Activated CD4-positive, alpha-beta memory T cell treated with anti-CD3 and anti-CD28 coated beads, Interleukin-2, amount 10 ng/mL, durations not matched to agents 7 days and 5 days (primary cell): ENCODE data around the gene DSG1. TPM values are rescaled to one million over a fixed set of nuclear protein-coding genes. Genes with fewer than 3 reads are reported as not detected.

Experiments
- CTCF ChIA-PET: fragments of 350-600 bp; sonication (Branson Sonifier 250); formaldehyde crosslinking; loops from one replicate; lab custom pipeline; 2021; ENCODE audit warnings: antibody characterized with exemption, inconsistent platforms; lab: Charles Lee
- POLR2A ChIA-PET: fragments of 350-600 bp; sonication (Branson Sonifier 250); formaldehyde crosslinking; loops from one replicate; lab custom pipeline; 2021; ENCODE audit warnings: antibody characterized with exemption; lab: Charles Lee
- DNase-seq: peaks from one replicate; pipeline ENCODE4 v3.0.0-alpha.2; 2020
- H3K27ac Mint-ChIP-seq: one replicate; pipeline ENCODE4 v1.8.0; 2021; ENCODE audit warnings: mild to moderate bottlenecking, mixed read lengths
- H3K27me3 Mint-ChIP-seq: one replicate; pipeline ENCODE4 v1.8.0; 2021; ENCODE audit warnings: mixed read lengths
- H3K36me3 Mint-ChIP-seq: one replicate; pipeline ENCODE4 v1.8.0; 2021; ENCODE audit warnings: low read depth, mixed read lengths
- H3K4me1 Mint-ChIP-seq: one replicate; pipeline ENCODE4 v1.8.0; 2021; ENCODE audit warnings: mixed read lengths
- H3K4me3 Mint-ChIP-seq: one replicate; pipeline ENCODE4 v1.8.0; 2021; ENCODE audit warnings: mild to moderate bottlenecking, mixed read lengths
- H3K9me3 Mint-ChIP-seq: one replicate; pipeline ENCODE4 v1.8.0; 2021; ENCODE audit warnings: mixed read lengths
- total RNA-seq, 2 experiments: library from RNA; stranded (reverse); gene quantifications; one replicate each; pipeline ENCODE4 v1.2.3, GENCODE V29; 2021

Gene DSG1
- total RNA-seq, 2 experiments from 2014 or later, result not detected

- no peaks in the 10 kb centered on the region for H3K9me3 Mint-ChIP-seq
- H3K27me3 Mint-ChIP-seq, result no peaks in the 10 kb centered on the region
- ChIA-PET CTCF (no interaction called here), POLR2A (no interaction called here)
- no peaks in the 10 kb centered on the region for H3K4me1 Mint-ChIP-seq
- no peaks in the 10 kb centered on the region for H3K36me3 Mint-ChIP-seq
- H3K4me3 Mint-ChIP-seq, result no peak overlapping the region
- DNase-seq, result no peak
- H3K27ac Mint-ChIP-seq, result no peak overlapping the region
Measured at GRCh38 chr18:31403409-31403808, 85.4 kb downstream of the DSG1 start.

Other genes with a start within 250 kb of the DSG1 start
- not detected for gene DSC2, start 215.7 kb upstream of the DSG1 start, total RNA-seq
- gene DSC1, start 155.3 kb upstream of the DSG1 start, total RNA-seq, result not detected
- not detected for gene DSG4, start 58.6 kb downstream of the DSG1 start, total RNA-seq
- not detected for gene DSG3, start 129.6 kb downstream of the DSG1 start, total RNA-seq
- gene DSG2, start 180.0 kb downstream of the DSG1 start, total RNA-seq, result under 1 TPM; 0.10 to 0.13 TPM